ENCODE data around the gene MCRS1.

GRCh38 chr12:49612210-49612609 lies 44.3 kb upstream of the MCRS1 start:
- TF ChIP-seq POLR2A (IDR thresholded peaks at IDR 0.05; ENCODE audit: low read depth, low read length) (no peak), RCOR1 (conservative IDR thresholded peaks at IDR 0.05; ENCODE audit: low read depth, low read length) (no peak), CTCF (IDR thresholded peaks at IDR 0.05 in 2 of 3, conservative IDR thresholded peaks at IDR 0.05 in 1 of 3; ENCODE audit: control insufficient read depth in 2 of 3, extremely low read depth in 1 of 3, insufficient read depth in 1 of 3, low read depth in 3 of 3, low read length in 3 of 3) (no peak)

Measured in GM12878 (cell line).